Ascending aorta (tissue), 2 donors: ENCODE measurements around the gene DISP2. TPM values are rescaled to one million over a fixed set of nuclear protein-coding genes. Genes with fewer than 3 reads are reported as not detected.

ENCODE experiments used
- DNase-seq, 2 donors: peaks; one replicate each; pipeline ENCODE4 v3.0.0-alpha.2; 2019; ENCODE audit warnings: low spot score in 2 of 2
- H3K27ac ChIP-seq, 2 donors: fragments of 200-600 bp; sonication (generic); one replicate each; pipeline ENCODE4 v1.5.1; 2016 to 2017; ENCODE audit warnings: mild to moderate bottlenecking in 1 of 2
- H3K27me3 ChIP-seq: fragments of 200-600 bp; sonication (generic); one replicate; pipeline ENCODE4 v1.5.1; 2017
- H3K36me3 ChIP-seq, 2 donors: fragments of 200-600 bp; sonication (generic); one replicate each; pipeline ENCODE4 v1.5.1; 2016
- H3K4me1 ChIP-seq, 2 donors: fragments of 200-600 bp; sonication (generic); one replicate each; pipeline ENCODE4 v1.5.1; 2016 to 2017; ENCODE audit warnings: mild to moderate bottlenecking in 1 of 2
- H3K4me3 ChIP-seq, 2 donors: fragments of 200-600 bp; sonication (generic); one replicate each; pipeline ENCODE4 v1.5.1; 2016 to 2017; ENCODE audit warnings: mild to moderate bottlenecking in 1 of 2
- H3K9me3 ChIP-seq, 2 donors: fragments of 200-600 bp; sonication (generic); one replicate each; pipeline ENCODE4 v1.5.1; 2016
- CTCF ChIP-seq, 3 experiments: fragments of 200-600 bp in 2 of 3; fragments of 450-650 bp in 1 of 3; sonication (generic) in 2 of 3; IDR thresholded peaks; one replicate each; pipeline ENCODE4 v1.5.1; 2016 to 2019; ENCODE audit warnings: antibody characterized with exemption in 3 of 3, mild to moderate bottlenecking in 1 of 3, moderate library complexity in 1 of 3
- intact Hi-C: fragments of 100-400 bp; cut with DNase I; formaldehyde crosslinking; loops from one replicate; pipeline ENCODE4 v1.15.1; 2023
- total RNA-seq: library from RNA; depleted of rRNA; stranded (reverse); fragments of >200 nt; gene quantifications from one replicate; pipeline ENCODE4 v1.1.0, GENCODE V29; 2016

Gene DISP2
- total RNA-seq, 1 donor from 2014 or later, result 0.32 TPM

DNA sequence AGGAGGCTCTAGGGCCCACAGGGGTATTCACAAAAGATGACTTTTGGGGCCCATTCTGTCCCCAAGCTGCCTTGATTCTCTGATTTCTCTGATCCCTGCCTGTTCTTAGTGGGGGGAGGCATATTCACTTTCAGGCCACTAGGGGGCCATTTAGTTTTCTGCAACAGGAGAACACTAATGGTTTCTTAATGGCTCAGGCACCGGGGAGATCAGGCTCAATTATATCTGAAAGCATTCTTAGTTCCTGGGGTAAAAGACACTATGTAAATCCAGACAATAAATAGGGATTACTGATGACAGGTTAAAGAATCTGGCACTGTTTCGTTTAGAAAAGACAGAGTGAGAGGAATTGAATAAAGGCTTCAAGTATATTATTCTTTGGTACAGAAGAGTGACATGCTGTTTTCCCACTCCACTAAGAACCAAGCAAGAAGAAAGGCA, 37.1 kb upstream of the DISP2 start:
- H3K4me1 ChIP-seq, result peaks cover 8 to 14% of the 10 kb centered on the region in 2 donors
- H3K9me3 ChIP-seq, result no peaks in the 10 kb centered on the region
- TF ChIP-seq CTCF (IDR thresholded peaks at IDR 0.05), result peak; percentile 84 to 87 (median 87)
- H3K4me3 ChIP-seq, result no peak overlapping the region
- no peaks in the 10 kb centered on the region for H3K27me3 ChIP-seq
- no peaks in the 10 kb centered on the region for H3K36me3 ChIP-seq
- DNase-seq, result no peak
- H3K27ac ChIP-seq, result peak overlapping the region; percentile 23 to 86
- intact Hi-C loops, result loop anchor here (1.0 to 5.0 kb wide), 2 partner anchors 101 to 219 kb away; no protein-coding TSS in a partner anchor

DNA sequence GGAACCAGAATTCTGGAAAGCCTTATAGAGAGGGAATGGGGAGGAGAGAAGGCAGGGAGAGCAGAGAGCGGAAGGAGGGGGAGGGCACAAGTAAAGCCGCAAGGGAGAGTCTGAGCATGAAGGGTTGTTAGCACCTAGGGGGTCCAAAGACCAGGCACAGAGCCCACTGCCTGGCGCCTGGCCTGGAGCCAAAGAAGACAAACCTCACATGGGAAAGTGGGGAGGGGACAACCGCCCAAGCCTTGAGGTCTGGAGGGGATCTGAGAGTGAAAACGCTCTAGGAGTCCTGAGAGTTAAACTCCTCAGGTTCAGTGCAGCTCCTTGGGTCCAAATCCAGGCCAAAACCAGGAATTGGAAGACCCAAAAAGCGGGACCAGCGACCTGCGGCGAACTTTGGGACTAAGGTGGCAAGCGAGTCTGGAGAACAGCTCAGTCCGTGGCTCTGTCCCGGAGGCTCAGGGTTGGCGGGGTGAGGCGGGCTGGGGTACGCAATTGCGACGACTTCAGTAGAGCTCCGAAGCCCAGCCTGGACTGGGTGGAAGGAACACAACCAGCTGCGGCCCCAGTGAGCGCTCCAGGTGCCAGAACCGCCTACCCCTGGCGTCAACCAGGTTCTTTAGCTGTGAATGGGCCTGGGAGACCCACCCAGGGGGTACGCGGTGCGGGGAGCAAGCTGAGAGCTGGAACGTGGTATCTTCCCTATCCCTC, 35.3 kb upstream of the DISP2 start:
- peak overlapping the region; percentile 74 to 82 for H3K4me3 ChIP-seq
- no peak for TF ChIP-seq CTCF (IDR thresholded peaks at IDR 0.05)
- peak overlapping the region; percentile 69 to 86 for H3K27ac ChIP-seq
- no peaks in the 10 kb centered on the region for H3K9me3 ChIP-seq
- peaks cover 26% of the 10 kb centered on the region in 2 donors for H3K4me1 ChIP-seq
- H3K27me3 ChIP-seq, result no peaks in the 10 kb centered on the region
- no peaks in the 10 kb centered on the region for H3K36me3 ChIP-seq
- DNase-seq, result no peak
- intact Hi-C loops, result loop anchor here (1.0 to 5.0 kb wide), 5 partner anchors 18 to 1094 kb away; partner anchors contain the start of genes CCDC9B, IVD and RTF1

GRCh38 chr15:40323239-40323952, 34.6 kb upstream of the DISP2 start, which contains the start of gene INAFM2:
Gene INAFM2 (plus strand): TSS chr15:40323692. CDS start chr15:40324056, 364 bp downstream.
- intact Hi-C loops, result loop anchor here (1.0 to 5.0 kb wide), 5 partner anchors 17 to 1093 kb away; partner anchors contain the start of genes CCDC9B, IVD and RTF1
- Histone ChIP-seq H3K9me3 (no peaks in the 10 kb centered on the region), H3K36me3 (no peaks in the 10 kb centered on the region), H3K27me3 (no peaks in the 10 kb centered on the region), H3K4me3 (peak within 1 kb of the TSS; percentile 74 to 82), H3K4me1 (peaks cover 30 to 32% of the 10 kb centered on the region in 2 donors), H3K27ac (peak within 1 kb of the TSS; percentile 90 to 98)
- peak; percentile 74 to 96 for DNase-seq
- peak; percentile 66 to 83 (median 67) for TF ChIP-seq CTCF (IDR thresholded peaks at IDR 0.05)

- Histone ChIP-seq H3K4me3 (peak overlapping the region; percentile 74 to 82), H3K27me3 (no peaks in the 10 kb centered on the region), H3K4me1 (peaks cover 39 to 40% of the 10 kb centered on the region in 2 donors), H3K36me3 (no peaks in the 10 kb centered on the region), H3K27ac (peak overlapping the region; percentile 90 to 98), H3K9me3 (no peaks in the 10 kb centered on the region)
- intact Hi-C loops, result loop anchor here (1.0 to 5.0 kb wide), 6 partner anchors 12 to 1093 kb away; partner anchors contain the start of genes CCDC9B, IVD and RTF1
- no peak for DNase-seq
- TF ChIP-seq CTCF (IDR thresholded peaks at IDR 0.05), result no peak
Observed at GRCh38 chr15:40323953-40324937, 33.8 kb upstream of the DISP2 start.

DNA sequence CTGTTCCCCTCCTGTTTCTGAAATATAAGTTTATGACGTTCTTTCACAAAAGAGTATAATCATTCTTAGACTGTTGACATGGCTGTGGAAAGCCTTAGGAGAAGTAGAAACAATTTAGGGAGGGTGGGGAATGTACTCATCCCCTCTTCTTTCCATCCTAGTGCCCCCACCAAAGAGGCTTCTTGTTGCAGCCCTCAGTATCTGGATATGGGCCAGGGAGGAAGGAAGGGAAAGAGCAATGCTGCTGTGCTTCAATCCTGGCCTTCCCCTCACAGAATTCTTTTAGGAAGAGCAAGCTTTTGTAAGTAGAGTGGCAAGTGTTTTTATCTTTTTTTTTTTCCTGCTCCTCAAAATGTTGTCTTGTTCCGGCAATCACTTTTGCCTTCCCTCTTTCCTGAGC, 32.8 kb upstream of the DISP2 start:
- no peaks in the 10 kb centered on the region for H3K9me3 ChIP-seq
- H3K27ac ChIP-seq, result peak overlapping the region; percentile 98 to 99
- DNase-seq, result no peak
- intact Hi-C loops, result no loop called here
- no peaks in the 10 kb centered on the region for H3K27me3 ChIP-seq
- H3K4me3 ChIP-seq, result peak overlapping the region; percentile 74 to 82
- no peaks in the 10 kb centered on the region for H3K36me3 ChIP-seq
- TF ChIP-seq CTCF (IDR thresholded peaks at IDR 0.05), result no peak
- H3K4me1 ChIP-seq, result peaks cover 43 to 48% of the 10 kb centered on the region in 2 donors
